ENCODE measurements around the gene CACNA1C.
"Not testable (repeated sequence)": the region's sequence is repeated elsewhere in the genome, so short reads cannot be mapped to it uniquely, and the experiment has no call there.

CACNA1C gene

DNA sequence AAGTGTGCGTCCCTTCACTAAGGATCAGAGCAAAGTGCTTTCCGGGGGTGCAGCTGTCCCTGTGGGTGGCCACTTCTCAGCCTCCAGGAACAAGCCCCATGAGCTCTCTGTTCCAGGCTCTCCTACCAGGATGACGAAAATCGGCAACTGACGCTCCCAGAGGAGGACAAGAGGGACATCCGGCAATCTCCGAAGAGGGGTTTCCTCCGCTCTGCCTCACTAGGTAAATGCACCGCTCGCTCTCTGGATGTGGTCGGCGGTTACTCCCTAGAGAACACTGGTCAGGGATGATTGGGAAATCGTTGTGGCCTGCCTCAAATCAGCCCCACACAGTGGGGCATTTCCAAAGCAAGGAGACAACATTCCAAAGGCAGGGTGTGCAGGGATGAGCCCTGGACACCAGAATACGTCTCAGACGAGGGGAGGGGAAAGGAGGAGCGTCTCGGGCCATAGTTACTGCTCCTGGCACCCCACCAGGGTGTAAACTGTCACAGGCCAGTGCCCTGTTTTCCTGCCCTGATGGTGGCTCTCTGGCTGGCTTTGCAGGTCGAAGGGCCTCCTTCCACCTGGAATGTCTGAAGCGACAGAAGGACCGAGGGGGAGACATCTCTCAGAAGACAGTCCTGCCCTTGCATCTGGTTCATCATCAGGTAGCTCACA lies 633.0 kb downstream of the CACNA1C start:
- not testable (repeated sequence) for DNase-seq

DNA sequence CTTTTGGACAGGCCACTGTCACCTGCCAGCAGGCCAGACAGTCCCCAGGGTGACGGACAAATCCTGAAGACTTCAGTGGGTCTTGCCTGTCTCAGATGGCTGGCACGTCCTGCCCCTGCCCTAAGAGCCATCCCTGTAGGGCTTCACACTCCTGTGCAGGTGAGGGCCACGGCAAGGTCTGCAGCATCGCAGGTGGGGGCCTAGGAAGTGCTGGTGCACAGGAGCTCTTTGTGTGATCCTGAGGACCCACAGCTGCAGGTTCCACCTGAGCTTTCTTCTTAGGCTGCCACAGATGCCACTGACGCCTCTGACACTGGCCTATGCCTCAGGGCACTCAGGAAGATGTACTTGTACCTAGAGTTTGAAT lies 633.5 kb downstream of the CACNA1C start:
- DNase-seq = no peak

DNA sequence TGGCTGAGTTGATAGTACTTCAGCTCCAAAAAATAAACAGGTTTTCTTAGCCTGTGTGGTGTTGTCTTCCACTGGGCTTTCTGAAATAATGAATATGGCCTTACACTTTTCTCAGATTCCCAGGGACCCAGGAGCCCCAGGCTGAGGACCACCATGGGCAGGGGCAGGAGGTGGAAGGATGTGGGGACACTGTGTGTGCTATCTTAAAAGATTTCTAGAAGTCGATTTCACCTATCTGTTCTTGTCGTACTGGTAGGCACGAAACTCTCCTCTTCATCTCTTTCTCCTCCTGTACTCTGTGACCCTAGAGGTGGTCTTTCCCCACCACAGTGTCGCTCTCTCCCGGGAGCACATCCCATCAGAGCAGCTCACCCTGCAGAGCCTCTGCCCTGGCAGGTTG lies 634.3 kb downstream of the CACNA1C start:
- DNase-seq = no peak

DNA sequence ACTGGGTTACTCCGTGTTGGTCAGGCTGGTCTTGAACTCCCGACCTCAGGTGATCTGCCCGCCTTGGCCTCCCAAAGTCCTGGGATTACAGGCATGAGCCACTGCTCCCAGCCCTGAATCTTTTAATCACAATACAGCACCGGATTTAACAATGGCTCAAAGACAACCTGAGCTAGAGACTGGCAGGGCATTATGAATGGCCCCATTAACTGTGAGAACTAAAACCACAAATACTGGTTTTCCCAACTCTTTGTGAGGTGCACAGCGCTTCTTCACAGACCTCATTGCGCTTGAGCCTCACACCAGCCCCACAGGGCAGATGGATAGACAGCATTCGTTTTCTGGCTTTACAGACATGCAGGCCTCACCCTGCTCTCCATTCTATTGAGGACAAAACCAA lies 634.9 kb downstream of the CACNA1C start:
- no peak for DNase-seq

DNA sequence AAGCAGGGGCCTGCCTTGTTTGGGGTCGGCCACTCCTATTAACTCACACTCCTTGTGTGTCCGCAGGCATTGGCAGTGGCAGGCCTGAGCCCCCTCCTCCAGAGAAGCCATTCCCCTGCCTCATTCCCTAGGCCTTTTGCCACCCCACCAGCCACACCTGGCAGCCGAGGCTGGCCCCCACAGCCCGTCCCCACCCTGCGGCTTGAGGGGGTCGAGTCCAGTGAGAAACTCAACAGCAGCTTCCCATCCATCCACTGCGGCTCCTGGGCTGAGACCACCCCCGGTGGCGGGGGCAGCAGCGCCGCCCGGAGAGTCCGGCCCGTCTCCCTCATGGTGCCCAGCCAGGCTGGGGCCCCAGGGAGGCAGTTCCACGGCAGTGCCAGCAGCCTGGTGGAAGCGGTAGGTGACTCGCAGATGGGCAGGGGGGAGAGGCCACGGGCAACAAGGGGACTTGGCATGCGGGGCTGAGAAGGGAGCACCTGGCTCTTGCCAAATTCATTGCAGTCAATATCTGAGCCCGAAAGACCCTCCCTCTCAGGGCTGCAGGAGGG lies 635.7 kb downstream of the CACNA1C start:
- DNase-seq = no peak

DNA sequence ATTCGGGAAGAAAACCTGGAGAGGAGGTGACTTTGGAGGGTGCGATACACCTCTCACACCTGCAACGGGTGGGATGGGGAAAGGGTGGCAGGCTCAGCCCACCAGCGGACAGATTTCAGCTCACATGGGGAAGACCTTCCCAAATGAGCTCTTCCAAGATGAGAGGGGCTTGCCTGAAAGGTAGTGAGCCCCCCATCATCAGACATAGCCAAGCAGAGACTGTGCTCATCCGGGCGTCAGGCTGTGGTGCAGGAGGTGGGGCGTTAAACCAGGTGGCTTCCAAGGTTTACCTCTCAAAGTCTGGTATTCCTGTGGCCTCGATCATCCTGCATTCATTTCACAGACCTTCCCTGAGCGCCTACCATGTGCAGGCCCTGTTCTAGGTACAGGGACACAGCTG lies 636.6 kb downstream of the CACNA1C start:
- DNase-seq = no peak

DNA sequence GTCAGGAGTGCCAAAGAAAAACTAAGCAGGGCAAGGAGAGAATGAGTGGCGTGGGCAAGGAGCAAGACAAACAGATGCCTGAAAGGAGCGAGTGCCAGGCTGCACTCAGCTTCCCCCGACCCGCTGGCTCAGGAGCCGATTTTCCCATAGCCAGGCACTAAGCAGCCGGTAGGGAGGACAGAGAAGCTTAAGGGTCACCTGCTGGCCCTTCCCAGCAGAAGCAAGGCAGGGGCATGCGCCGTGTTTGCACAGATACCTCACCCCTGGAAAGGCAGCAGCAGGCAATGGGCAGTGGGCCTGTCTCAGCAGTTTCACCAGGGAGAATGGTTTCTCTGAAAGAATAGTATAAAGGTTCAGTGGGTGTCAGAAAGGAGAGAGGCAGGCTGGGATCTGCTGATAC lies 637.1 kb downstream of the CACNA1C start:
- no peak for DNase-seq

DNA sequence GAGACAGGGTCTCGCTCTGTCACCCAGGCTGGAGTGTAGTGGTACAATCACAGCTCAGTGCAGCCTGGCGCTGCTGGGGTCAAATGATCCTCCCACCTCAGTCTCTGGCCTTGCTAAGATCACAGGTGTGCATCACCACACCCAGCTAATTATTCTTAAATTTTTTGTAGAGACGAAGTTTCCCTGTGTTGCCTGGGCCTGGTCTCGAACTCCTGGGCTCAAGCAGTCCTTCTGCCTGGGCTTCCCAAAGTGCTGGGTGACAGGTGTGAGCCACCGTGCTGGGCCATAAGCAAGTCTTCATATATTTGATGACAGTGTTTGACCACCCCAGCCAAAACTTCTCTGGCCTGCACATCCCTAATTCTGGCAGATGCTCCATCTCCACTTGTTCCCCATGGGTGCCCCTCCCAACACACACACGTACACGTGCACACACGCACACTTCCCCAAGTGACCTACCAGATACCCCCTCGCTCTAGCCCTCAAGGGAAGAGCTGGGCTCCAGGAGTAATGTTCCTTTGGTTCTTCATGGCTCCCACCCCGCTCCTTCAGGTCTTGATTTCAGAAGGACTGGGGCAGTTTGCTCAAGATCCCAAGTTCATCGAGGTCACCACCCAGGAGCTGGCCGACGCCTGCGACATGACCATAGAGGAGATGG lies 637.7 kb downstream of the CACNA1C start:
- no peak for DNase-seq

DNA sequence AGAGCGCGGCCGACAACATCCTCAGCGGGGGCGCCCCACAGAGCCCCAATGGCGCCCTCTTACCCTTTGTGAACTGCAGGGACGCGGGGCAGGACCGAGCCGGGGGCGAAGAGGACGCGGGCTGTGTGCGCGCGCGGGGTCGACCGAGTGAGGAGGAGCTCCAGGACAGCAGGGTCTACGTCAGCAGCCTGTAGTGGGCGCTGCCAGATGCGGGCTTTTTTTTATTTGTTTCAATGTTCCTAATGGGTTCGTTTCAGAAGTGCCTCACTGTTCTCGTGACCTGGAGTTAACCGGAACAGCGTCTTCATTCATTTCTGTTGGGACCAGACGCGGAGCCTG lies 638.2 kb downstream of the CACNA1C start:
- DNase-seq = peak; percentile 46

DNA sequence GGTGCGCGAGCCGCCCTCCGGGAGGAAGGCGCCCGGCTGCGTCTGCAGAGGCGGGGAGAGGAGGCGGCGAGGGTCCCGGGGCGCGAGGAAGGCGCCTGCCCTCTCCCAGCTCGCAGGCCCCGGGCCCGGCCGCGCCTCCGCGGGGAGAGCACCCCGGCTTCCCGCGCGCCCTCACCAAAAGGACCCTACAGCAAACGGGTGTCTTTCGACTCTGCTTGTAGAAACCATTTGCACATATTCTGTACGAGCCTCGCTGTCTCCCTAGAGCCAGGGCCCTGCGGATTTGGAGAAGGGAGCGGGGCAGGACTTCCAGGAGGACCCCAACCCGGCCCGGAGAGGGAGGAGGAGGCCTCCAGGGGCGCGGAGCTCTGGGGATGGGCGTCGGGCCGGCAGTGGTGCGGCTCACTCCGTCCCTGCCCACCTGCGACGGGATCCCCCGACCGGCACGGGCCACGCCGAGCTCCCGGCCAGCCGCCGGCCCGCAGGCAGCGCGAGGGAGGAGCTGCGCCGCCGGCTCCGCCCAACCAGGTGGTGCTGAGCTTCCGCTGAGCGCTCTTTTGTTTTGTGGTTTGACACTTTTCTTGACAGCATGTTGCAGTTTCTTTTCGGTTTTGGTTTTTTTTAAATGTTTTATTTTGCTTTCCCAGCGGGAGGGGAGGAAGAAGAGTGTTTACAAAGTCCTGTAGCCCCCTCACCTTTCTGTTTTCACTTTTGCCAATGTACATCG lies 638.7 kb downstream of the CACNA1C start:
- DNase-seq = no peak

DNA sequence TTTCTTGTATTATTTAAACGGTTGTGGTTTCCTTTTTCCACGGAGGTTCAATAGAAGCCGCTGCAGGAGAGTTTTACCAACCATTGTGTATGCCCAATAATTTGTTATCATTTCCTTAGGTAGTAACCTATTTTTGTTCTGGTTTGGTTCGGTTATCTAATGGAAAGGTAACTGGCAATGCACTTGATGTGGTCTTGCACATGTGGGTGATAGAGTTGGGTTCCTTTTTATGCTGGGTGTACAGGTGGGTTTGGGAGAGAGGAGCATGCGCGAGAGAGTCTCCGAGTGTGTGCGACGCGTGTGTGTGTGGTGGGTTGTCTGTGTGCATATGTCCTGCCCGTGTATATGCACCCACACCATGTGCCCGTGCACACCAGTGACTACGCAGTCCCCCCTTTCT lies 639.3 kb downstream of the CACNA1C start:
- no peak for DNase-seq

DNA sequence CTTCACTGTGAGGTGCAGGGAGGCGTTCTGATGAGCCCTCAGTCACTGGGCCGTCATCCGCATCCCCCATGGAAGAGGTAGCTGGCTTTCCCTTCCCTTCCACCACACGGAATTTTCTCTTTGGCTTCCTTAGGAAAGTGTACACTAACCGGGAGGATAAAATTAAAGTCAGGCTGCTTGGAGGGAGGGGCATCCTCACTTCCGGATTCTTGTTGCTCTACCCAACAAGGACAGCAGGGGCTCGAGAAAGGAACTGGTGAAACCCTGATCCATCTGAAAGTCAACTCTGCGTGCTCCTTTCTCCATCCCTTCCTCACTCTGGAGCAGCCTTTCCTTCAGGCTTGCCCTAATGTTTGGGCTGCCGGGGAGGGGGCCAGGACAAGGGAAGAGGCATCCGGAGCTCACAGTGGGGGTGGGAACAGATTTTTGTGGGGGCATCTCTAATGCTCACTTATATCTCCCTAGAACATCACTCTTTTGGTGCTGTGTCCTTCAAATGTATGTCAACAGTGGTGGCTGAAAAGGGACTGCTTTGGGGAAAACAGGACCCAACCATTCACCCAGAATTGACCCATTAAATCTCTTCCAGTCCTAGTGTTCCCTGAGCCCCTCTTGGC lies 640.6 kb downstream of the CACNA1C start:
- DNase-seq = peak; percentile 23

DNA sequence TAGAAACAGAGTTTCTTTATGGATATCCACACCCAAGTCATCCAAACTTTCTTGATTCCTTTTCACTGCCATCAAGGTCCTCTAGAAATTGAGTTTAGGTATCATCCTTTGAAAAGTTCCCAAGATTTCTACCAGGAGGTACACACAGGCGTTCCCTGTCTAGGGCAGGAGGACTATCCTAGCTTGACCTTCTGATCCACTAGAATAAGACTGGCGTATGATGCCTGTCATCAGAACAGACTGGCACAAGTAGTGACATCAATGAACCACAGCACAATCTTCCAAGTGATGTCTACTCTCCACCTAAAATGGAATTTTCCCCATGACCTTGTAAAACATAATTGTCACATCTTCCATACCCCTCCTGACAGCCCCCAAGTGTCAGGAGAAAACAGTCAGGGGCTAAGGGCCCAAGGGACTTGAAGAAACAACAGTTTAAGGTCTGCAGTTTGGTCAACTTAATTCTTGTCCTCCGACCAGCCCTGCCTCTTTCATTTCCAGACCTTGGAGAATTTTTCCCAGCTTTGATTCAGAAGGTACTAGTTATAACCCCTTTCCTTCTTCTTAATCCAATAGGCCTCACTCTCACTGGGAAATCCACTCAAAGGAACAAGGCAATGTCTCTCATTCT lies 641.3 kb downstream of the CACNA1C start:
- no peak for DNase-seq

DNA sequence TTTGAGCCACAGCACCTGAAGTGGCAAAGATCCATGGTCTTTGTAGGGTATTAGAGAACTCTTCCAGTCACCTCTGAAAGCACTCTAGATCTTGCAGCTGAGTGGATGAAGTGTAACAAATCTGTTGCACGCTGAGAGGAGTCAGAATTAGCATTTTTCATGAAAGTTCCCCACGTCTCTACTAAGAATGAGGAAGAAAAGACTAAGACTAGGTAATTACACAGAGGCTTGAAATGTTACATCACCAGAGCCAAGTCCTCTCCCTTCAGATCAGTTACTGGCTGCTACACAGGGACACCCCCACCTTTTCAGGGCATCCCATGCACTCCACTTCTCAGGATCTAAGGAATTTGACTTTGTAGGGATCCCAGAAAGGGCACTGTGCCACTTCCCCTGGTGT lies 643.3 kb downstream of the CACNA1C start:
- no peak for DNase-seq

DNA sequence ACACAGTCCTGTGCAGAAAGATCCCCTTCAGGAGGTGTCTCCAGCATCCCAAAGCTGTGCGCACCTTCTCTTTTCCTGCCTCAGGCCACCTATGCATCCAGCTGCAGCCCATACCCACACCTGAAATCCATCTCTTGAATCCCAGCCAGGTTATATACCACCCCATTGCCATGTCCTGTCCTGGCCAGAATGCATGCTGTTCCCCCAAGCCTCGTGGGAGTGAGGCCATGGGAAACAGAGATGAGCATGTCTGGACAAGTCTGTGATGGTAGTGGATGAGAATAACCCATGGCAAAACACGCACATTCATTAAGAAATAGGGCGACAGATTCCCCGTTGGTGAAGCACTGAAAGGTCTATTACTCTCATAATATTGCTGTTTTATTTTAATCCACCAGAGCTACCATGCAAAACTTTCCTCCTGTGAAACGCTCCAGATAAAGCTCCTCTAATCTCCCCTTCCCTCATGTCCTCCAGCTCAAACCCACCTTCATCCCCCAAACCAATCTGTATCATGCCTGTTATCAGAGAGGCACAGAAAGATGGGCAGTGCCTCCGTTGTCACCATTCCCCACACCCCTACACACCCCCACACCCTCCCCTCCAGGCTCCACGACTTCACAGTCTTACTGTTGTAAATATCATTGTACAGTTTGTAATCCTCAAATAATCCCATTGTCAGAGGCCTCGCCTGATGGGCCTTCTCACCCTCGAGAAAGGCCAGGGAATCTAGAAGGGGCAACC lies 644.4 kb downstream of the CACNA1C start:
- no peak for DNase-seq

DNA sequence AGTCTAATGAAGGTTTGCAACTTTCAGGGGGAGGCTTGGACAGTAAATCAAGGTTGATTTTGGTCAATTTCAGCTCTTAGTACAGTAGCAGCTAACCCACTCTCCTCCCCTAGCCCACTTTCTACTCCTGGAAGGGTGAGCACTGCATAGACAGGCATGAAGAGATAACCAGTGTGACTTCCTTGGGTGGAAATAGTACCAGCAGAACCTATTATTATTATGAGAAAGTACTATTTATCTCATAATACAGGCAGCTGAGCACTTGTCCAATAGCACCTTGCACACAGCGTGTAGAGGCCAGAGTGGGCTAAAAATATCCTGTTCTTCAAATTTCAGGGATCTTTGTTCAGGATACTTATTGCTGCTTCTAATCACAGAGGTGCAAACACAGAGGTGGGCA lies 645.8 kb downstream of the CACNA1C start:
- DNase-seq = no peak

DNA sequence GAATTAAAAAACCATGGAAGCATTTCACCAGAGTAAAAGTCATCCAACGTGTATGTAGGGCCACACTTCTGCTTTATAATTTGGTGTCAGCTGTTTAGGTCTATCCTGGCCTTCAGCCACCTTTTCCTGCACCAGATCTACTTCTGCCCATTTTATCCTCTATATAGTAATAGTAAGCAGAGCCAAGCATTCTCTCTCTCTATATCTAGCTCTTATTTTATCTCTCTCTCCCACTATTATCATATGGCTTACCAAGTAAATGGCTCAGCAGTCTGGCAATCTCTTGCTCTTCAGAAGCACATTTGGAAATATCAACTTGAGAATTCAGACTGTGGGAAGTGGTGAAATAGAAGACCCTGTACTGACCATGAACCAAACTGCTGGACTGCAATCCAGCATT lies 657.9 kb downstream of the CACNA1C start:
- no peak for DNase-seq

DNA sequence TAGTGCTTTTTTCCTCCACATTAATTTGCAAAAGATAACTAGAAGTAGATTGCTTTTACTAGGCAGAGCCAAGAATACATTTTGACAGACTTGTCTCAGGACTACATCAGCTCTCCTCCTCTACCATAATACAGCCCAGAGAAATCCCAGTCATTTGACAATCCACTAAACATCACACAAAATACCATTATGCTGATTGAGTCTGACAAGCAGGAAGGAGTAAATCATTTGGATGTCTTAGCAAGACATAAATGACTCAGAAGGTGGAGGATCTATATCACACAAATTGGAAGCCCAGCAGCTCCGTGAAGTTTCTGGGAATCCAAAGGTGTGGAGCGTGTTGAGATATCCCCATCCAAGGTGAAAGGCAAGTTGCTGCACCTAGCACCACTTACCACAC lies 666.6 kb downstream of the CACNA1C start:
- DNase-seq = peak; percentile 34

DNA sequence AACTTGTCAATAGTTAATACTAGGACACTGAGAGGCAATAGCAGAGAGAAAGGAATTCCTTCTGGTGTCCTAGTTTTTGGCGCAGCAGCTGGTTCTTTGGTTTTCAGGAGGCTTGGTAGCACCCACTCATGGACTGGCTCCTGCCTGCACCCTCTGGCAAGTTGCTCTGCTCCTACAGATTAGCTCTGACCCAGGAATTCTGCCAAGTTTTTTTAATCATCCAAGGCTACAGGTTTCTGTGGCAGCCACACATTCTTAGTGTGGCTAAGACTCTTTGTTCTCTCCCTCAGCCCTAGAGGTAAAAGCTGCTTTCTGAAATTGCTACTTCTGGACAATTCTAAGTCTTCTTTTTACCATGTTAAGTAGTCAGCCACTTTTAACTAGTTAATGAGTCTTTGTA lies 670.0 kb downstream of the CACNA1C start:
- peak; percentile 3 for DNase-seq

DNA sequence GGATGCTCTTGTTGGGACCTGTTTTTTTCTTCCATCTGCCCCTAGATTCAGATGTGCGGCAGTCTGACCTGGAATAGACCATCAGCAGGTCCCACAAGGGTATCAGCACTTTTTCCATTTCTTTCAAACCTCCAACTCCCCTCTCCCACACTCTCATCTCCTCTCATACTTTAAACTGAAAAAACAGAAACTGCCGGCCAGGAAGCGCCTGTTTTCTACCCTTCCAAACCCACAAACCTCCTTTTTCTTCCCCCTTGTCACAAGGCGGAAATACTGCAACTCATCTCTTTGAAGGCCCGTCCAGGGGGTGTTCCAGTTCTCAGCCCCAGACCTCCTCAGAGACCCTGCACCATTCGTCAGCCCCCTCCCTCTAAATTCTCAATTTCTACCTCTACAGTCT lies 679.5 kb downstream of the CACNA1C start:
- no peak for DNase-seq

DNA sequence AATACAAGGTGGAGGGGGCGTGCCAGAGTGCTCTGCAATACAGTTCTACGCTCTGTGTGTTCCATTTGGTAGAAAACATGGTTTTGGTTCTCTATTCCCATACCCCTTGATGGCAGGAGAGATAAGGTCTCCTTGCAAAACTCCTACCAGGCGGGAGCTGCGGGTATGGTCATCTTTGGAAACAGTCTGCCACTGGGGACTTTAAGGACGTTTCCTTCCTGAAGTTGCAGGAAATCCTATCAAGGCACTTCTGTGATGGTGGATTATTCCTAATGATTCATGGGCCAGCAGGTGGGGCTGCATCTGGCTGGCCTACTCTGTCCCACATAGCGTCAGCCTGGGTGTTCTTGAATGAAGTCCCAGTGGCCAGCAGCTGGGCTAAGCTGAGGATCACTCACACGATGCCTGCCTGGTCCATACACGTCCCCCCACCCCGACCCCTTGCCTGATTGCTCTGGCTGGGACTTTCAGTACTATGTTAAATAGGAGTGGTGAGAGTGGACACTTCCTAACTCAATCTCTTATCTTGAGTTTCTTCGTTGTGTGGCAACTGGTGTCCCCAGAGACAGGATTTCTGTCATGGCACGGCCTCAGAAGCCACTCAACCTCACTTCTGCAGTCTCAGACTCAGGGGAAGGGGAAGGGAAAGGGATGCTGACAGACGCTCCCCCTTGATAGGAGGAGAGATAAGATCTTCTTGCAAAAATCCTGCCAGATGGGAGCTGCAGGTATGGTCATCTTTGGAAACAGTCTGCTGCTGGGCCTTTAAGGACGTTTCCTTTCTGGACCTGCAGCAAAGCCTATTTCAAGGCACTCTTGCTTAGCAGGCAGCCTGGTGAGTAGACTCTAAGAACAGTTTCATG lies 680.9 kb downstream of the CACNA1C start:
- no peak for DNase-seq

DNA sequence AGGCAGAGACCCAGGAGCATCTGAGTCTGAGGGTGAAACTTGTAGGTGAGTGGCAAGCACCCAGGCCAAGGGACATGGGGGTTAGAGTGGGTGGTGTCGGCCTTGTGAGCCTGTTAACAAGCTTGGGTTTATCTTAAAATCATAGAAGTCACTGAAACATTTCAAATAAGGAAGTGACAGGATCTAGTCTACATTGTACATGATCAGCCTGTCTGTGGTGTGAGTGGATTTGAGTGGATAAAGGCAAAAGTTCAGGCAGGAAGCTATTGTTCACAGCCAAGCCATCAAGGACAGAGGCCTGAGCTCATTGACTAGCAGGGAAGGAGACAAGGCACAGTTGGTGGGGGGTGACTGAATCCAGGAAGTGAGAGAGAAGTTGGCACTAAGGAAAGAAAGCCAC lies 682.6 kb downstream of the CACNA1C start:
- no peak for DNase-seq
